Measurements from ENCODE around the gene CDC42EP5. TPM values are rescaled to one million over a fixed set of nuclear protein-coding genes. Genes with fewer than 3 reads are reported as not detected.

Gene CDC42EP5
- total and polyA plus RNA-seq, 7 experiments from 2014 or later = not detected

GRCh38 chr19:54456423-54457373 lies 16.4 kb downstream of the CDC42EP5 start:
- Mint-ChIP-seq H3K27me3 (no peaks in the 10 kb centered on the region), H3K4me1 (peaks cover 23 to 40% (median 29%) of the 10 kb centered on the region in 7 donors), H3K27ac (peak overlapping the region in 1 of 9 donors; percentile 52), H3K4me3 (no peak overlapping the region), H3K36me3 (peaks cover 15 to 42% (median 17%) of the 10 kb centered on the region in 5 donors), H3K9me3 (no peaks in the 10 kb centered on the region)
- DNase-seq = no peak
- H3K27ac ChIP-seq (ENCODE audit: low read depth, low read length) = no peak overlapping the region
- CTCF ChIA-PET = interaction anchor here (0.5 kb wide), 1 partner anchor 262 kb away, joined by 3 read pairs; no protein-coding TSS in a partner anchor
- H3K36me3 ChIP-seq (ENCODE audit: control insufficient read depth in 2 of 3, insufficient read depth in 3 of 3, low read length in 3 of 3) = peaks cover 41 to 98% (median 61%) of the 10 kb centered on the region in 3 experiments
- H3K9me3 ChIP-seq (ENCODE audit: control insufficient read depth in 2 of 3, low read length in 3 of 3) = no peaks in the 10 kb centered on the region
- H3K4me1 ChIP-seq (ENCODE audit: control insufficient read depth in 2 of 2, insufficient read depth in 2 of 2, low read length in 2 of 2) = peaks cover under 1 to 4% of the 10 kb centered on the region in 2 donors
- no peak for ATAC-seq
- intact Hi-C loops (cut with micrococcal nuclease) = no loop called here
- H3K4me3 ChIP-seq (ENCODE audit: low read length) = no peak overlapping the region
- no peaks in the 10 kb centered on the region for H3K27me3 ChIP-seq (ENCODE audit: control insufficient read depth in 2 of 2, insufficient read depth in 2 of 2, low read length in 2 of 2)
- POLR2A ChIA-PET = interaction anchor here (0.5 to 0.9 kb wide), 2 partner anchors 9 to 50 kb away, joined by 3 to 10 read pairs; no protein-coding TSS in a partner anchor

- intact Hi-C loops (cut with micrococcal nuclease) = no loop called here
- Mint-ChIP-seq H3K4me3 (no peak overlapping the region), H3K27me3 (no peaks in the 10 kb centered on the region), H3K4me1 (peaks cover 28 to 44% (median 36%) of the 10 kb centered on the region in 7 donors), H3K9me3 (peaks cover 0 to under 1% (median 0%) of the 10 kb centered on the region in 11 donors), H3K27ac (peak overlapping the region in 1 of 9 donors; percentile 9), H3K36me3 (peaks cover 17 to 46% (median 18%) of the 10 kb centered on the region in 5 donors)
- ATAC-seq (no peak), DNase-seq (no peak)
- ChIA-PET CTCF (interaction anchor here (0.5 kb wide), 1 partner anchor 261 kb away, joined by 3 read pairs; no protein-coding TSS in a partner anchor), POLR2A (interaction anchor here (0.5 to 1.6 kb wide), 3 partner anchors 8 to 49 kb away, joined by 3 to 10 read pairs (median 3); no protein-coding TSS in a partner anchor)
- Histone ChIP-seq H3K27me3 (ENCODE audit: control insufficient read depth in 2 of 2, insufficient read depth in 2 of 2, low read length in 2 of 2) (no peaks in the 10 kb centered on the region), H3K36me3 (ENCODE audit: control insufficient read depth in 2 of 3, insufficient read depth in 3 of 3, low read length in 3 of 3) (peaks cover 47 to 98% (median 64%) of the 10 kb centered on the region in 3 experiments), H3K9me3 (ENCODE audit: control insufficient read depth in 2 of 3, low read length in 3 of 3) (no peaks in the 10 kb centered on the region), H3K27ac (ENCODE audit: low read depth, low read length) (no peak overlapping the region), H3K4me1 (ENCODE audit: control insufficient read depth in 2 of 2, insufficient read depth in 2 of 2, low read length in 2 of 2) (peaks cover 6 to 12% of the 10 kb centered on the region in 2 donors), H3K4me3 (ENCODE audit: low read length) (no peak overlapping the region)
These were observed 17.2 kb downstream of the CDC42EP5 start for GRCh38 chr19:54455786-54456422.

- Mint-ChIP-seq H3K27me3 (no peaks in the 10 kb centered on the region), H3K4me3 (peak overlapping the region in 1 of 10 donors; percentile 11), H3K9me3 (peaks cover 0 to 2% (median 0%) of the 10 kb centered on the region in 11 donors), H3K36me3 (peaks cover 17 to 52% (median 22%) of the 10 kb centered on the region in 5 donors), H3K4me1 (peaks cover 35 to 53% (median 44%) of the 10 kb centered on the region in 7 donors), H3K27ac (peak overlapping the region in 1 of 9 donors; percentile 82)
- intact Hi-C loops (cut with micrococcal nuclease) = no loop called here
- Histone ChIP-seq H3K9me3 (ENCODE audit: control insufficient read depth in 2 of 3, low read length in 3 of 3) (no peaks in the 10 kb centered on the region), H3K27ac (ENCODE audit: low read depth, low read length) (no peak overlapping the region), H3K4me1 (ENCODE audit: control insufficient read depth in 2 of 2, insufficient read depth in 2 of 2, low read length in 2 of 2) (peaks cover 15 to 21% of the 10 kb centered on the region in 2 donors), H3K4me3 (ENCODE audit: low read length) (no peak overlapping the region), H3K27me3 (ENCODE audit: control insufficient read depth in 2 of 2, insufficient read depth in 2 of 2, low read length in 2 of 2) (no peaks in the 10 kb centered on the region), H3K36me3 (ENCODE audit: control insufficient read depth in 2 of 3, insufficient read depth in 3 of 3, low read length in 3 of 3) (peaks cover 47 to 93% (median 64%) of the 10 kb centered on the region in 3 experiments)
- CTCF ChIA-PET = no interaction called here
- ATAC-seq = no peak
- no peak for DNase-seq
- POLR2A ChIA-PET = interaction anchor here (0.8 to 1.6 kb wide), 4 partner anchors 7 to 15 kb away, joined by 3 to 10 read pairs (median 4); partner anchors contain the start of gene LENG9
These were observed 18.1 kb downstream of the CDC42EP5 start for GRCh38 chr19:54454781-54455675.

GRCh38 chr19:54453921-54454780 lies 18.9 kb downstream of the CDC42EP5 start:
- H3K27me3 Mint-ChIP-seq = no peaks in the 10 kb centered on the region
- no peak overlapping the region for H3K27ac ChIP-seq (ENCODE audit: low read depth, low read length)
- ChIA-PET CTCF (interaction anchor here (1.2 kb wide), 1 partner anchor 63 kb away, joined by 3 read pairs; no protein-coding TSS in a partner anchor), POLR2A (interaction anchor here (0.5 to 1.6 kb wide), 6 partner anchors 9 to 304 kb away, joined by 3 to 7 read pairs (median 3); partner anchors contain the start of gene LENG9)
- H3K4me1 Mint-ChIP-seq = peaks cover 33 to 50% (median 40%) of the 10 kb centered on the region in 7 donors
- no peaks in the 10 kb centered on the region for H3K9me3 ChIP-seq (ENCODE audit: control insufficient read depth in 2 of 3, low read length in 3 of 3)
- peaks cover 19 to 25% of the 10 kb centered on the region in 2 donors for H3K4me1 ChIP-seq (ENCODE audit: control insufficient read depth in 2 of 2, insufficient read depth in 2 of 2, low read length in 2 of 2)
- peaks cover 17 to 45% (median 21%) of the 10 kb centered on the region in 5 donors for H3K36me3 Mint-ChIP-seq
- peaks cover 46 to 89% (median 57%) of the 10 kb centered on the region in 3 experiments for H3K36me3 ChIP-seq (ENCODE audit: control insufficient read depth in 2 of 3, insufficient read depth in 3 of 3, low read length in 3 of 3)
- peak overlapping the region in 2 of 9 donors; percentile 14 to 22 for H3K27ac Mint-ChIP-seq
- intact Hi-C loops (cut with micrococcal nuclease) = no loop called here
- no peaks in the 10 kb centered on the region for H3K27me3 ChIP-seq (ENCODE audit: control insufficient read depth in 2 of 2, insufficient read depth in 2 of 2, low read length in 2 of 2)
- DNase-seq = peak in 1 of 9 donors; percentile 4
- H3K9me3 Mint-ChIP-seq = peaks cover 0 to 6% (median 0%) of the 10 kb centered on the region in 11 donors
- no peak overlapping the region for H3K4me3 Mint-ChIP-seq
- no peak for ATAC-seq
- no peak overlapping the region for H3K4me3 ChIP-seq (ENCODE audit: low read length)

- ATAC-seq (no peak), DNase-seq (no peak)
- Histone ChIP-seq H3K9me3 (ENCODE audit: control insufficient read depth in 2 of 3, low read length in 3 of 3) (no peaks in the 10 kb centered on the region), H3K27ac (ENCODE audit: low read depth, low read length) (no peak overlapping the region), H3K4me3 (ENCODE audit: low read length) (no peak overlapping the region), H3K36me3 (ENCODE audit: control insufficient read depth in 2 of 3, insufficient read depth in 3 of 3, low read length in 3 of 3) (peaks cover 33 to 80% (median 41%) of the 10 kb centered on the region in 3 experiments), H3K4me1 (ENCODE audit: control insufficient read depth in 2 of 2, insufficient read depth in 2 of 2, low read length in 2 of 2) (peaks cover 19 to 30% of the 10 kb centered on the region in 2 donors), H3K27me3 (ENCODE audit: control insufficient read depth in 2 of 2, insufficient read depth in 2 of 2, low read length in 2 of 2) (no peaks in the 10 kb centered on the region)
- POLR2A ChIA-PET = interaction anchor here (1.4 to 5.1 kb wide), 2 partner anchors 9 to 10 kb away, joined by 7 to 67 read pairs; partner anchors contain the start of gene LENG9
- intact Hi-C loops (cut with micrococcal nuclease) = no loop called here
- Mint-ChIP-seq H3K4me3 (peak overlapping the region in 2 of 10 donors; percentile 51 to 63), H3K4me1 (peaks cover 25 to 54% (median 40%) of the 10 kb centered on the region in 7 donors), H3K9me3 (peaks cover 0 to 13% (median 0%) of the 10 kb centered on the region in 11 donors), H3K27me3 (peaks cover 0 to 3% (median 0%) of the 10 kb centered on the region in 5 donors), H3K36me3 (peaks cover 4 to 34% (median 19%) of the 10 kb centered on the region in 5 donors), H3K27ac (peak overlapping the region in 2 of 9 donors; percentile 38 to 76)
- CTCF ChIA-PET = no interaction called here
These were observed 20.5 kb downstream of the CDC42EP5 start for GRCh38 chr19:54452626-54453025.
